Measurements from ENCODE around the gene PLCB1.

PLCB1 gene

DNA sequence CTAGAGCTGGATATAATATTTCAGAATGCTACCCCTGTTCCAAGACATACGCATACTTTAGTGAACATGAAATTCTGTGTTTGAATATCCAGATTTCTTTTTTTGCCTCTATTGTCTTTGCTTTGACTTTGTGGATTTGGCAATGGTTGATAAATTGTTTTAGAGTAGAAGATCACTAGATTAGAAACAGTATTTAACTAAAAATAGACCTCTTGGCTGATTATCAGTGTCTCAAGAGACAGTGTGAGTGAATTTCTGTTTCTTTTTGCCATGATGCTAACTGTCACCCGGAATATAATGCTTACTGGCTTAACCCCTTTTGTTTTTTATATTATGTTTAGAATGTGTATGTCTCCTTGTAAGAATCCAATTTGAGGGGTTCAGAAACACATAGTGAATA lies 102.5 kb downstream of the PLCB1 start:
- Histone ChIP-seq H3K9me3 (ENCODE audit: low read length) (no peaks in the 10 kb centered on the region), H3K4me2 (ENCODE audit: low read length) (no peak overlapping the region)

DNA sequence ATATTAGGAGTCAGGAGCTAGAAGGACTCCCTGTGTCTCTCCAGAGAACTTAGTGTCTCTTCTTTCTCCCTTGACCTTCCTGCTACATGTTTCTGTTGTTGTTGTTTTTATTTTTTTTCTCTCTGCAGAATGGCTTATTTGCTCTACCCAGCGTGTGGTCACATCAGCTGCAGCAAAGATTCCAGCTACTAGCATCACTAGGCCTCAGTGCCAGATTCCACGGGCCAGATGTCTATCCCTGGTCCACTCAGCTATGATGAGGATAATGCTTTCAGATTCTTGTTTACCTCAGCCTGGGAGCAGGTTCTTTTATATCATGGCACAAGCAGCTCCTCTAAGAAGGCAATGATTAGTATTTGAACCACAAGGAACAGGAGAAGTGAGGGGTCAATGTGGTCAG lies 110.0 kb downstream of the PLCB1 start:
- TF ChIP-seq EZH2 (IDR thresholded peaks at IDR 0.05; ENCODE audit: borderline replicate concordance, low read length) = no peak
- TF ChIP-seq, protein P1, sequence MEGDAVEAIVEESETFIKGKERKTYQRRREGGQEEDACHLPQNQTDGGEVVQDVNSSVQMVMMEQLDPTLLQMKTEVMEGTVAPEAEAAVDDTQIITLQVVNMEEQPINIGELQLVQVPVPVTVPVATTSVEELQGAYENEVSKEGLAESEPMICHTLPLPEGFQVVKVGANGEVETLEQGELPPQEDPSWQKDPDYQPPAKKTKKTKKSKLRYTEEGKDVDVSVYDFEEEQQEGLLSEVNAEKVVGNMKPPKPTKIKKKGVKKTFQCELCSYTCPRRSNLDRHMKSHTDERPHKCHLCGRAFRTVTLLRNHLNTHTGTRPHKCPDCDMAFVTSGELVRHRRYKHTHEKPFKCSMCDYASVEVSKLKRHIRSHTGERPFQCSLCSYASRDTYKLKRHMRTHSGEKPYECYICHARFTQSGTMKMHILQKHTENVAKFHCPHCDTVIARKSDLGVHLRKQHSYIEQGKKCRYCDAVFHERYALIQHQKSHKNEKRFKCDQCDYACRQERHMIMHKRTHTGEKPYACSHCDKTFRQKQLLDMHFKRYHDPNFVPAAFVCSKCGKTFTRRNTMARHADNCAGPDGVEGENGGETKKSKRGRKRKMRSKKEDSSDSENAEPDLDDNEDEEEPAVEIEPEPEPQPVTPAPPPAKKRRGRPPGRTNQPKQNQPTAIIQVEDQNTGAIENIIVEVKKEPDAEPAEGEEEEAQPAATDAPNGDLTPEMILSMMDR (IDR thresholded peaks at IDR 0.05; ENCODE audit: low read length) = no peak
- no peaks in the 10 kb centered on the region for H3K9me2 ChIP-seq (ENCODE audit: low read depth, low read length)
- H3K4me3 ChIP-seq (ENCODE audit: low read depth, low read length, poor library complexity, severe bottlenecking) = no peak overlapping the region

More for the DNA sequence above, 102.5 kb downstream of the PLCB1 start:
- Histone ChIP-seq H3K27me3 (ENCODE audit: insufficient read depth, low read length) (no peaks in the 10 kb centered on the region), H3K27ac (ENCODE audit: low read depth, low read length, poor library complexity, severe bottlenecking) (no peak overlapping the region), H3K9ac (ENCODE audit: low read length) (no peak overlapping the region), H2AFZ (ENCODE audit: low read length) (no peak overlapping the region), H3K4me1 (ENCODE audit: insufficient read depth, low read length, severe bottlenecking) (peaks cover 17% of the 10 kb centered on the region), H3K79me2 (ENCODE audit: insufficient read depth, low read length) (no peaks in the 10 kb centered on the region), H3F3A (ENCODE audit: insufficient read depth, low read length) (no peaks in the 10 kb centered on the region; the same call in 1 of the 2 replicates), H3K4me3 (ENCODE audit: low read depth, low read length, poor library complexity, severe bottlenecking) (no peak overlapping the region), H4K20me1 (ENCODE audit: insufficient read depth, low read length) (no peaks in the 10 kb centered on the region), H3K9me2 (ENCODE audit: low read depth, low read length) (no peaks in the 10 kb centered on the region), H3K36me3 (ENCODE audit: insufficient read depth, low read length) (no peaks in the 10 kb centered on the region)
- no peak for TF ChIP-seq EZH2 (IDR thresholded peaks at IDR 0.05; ENCODE audit: borderline replicate concordance, low read length)
- TF ChIP-seq, protein P1 (IDR thresholded peaks at IDR 0.05; ENCODE audit: low read length) = no peak

DNA sequence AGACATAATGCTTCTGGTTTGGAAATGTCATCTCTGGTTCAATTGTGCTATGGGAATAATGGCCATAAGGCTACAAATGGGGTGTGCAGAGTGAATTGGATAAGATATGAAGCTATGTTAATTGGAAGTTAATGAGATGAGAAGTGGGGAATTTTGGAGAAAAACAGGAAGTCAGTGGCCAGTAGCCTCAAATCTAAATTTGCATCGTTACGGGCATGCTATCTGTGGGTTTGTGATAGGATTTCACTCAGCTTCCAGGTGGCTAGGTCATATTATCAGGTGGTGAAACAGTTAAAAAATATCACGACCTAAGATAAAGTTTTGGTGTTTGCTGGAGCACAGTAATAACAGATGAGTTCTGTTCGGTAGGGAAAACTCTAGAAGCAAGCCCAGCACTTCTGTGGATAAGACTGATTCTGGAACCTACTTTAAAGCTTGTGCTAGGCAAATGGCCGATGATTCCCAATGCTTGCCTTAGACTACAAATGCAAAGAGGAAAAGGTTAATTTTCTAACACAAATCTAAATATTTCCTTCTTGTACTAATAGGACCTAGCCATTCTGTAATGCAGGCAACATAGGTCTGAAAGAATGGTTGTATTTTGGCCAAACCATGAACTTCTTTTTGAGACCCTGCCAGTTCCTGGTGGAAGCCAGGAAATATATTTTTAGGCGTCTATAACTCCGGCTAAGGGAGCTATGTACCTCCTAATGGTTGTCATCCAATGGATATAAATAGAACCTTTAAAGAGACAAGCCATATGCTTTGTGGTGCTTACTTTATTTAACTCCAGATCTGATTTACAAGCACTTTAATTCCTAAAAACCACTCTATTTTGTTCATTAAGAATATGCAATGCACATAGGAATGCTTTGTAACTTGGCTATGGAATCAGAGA lies 111.0 kb downstream of the PLCB1 start:
- H3K27ac ChIP-seq (ENCODE audit: low read depth, low read length, poor library complexity, severe bottlenecking) = no peak overlapping the region
- H3K4me1 ChIP-seq (ENCODE audit: insufficient read depth, low read length, severe bottlenecking) = peaks cover 39% of the 10 kb centered on the region
- no peaks in the 10 kb centered on the region for H3F3A ChIP-seq (ENCODE audit: insufficient read depth, low read length)
- H3K4me3 ChIP-seq (ENCODE audit: low read depth, low read length, poor library complexity, severe bottlenecking) = no peak overlapping the region
- no peak overlapping the region for H3K9ac ChIP-seq (ENCODE audit: low read length)
- H3K36me3 ChIP-seq (ENCODE audit: insufficient read depth, low read length) = no peaks in the 10 kb centered on the region
- no peaks in the 10 kb centered on the region for H3K9me3 ChIP-seq (ENCODE audit: low read length)
- no peak overlapping the region; the same call in 1 of the 2 replicates for H2AFZ ChIP-seq (ENCODE audit: low read length)
- H3K9me2 ChIP-seq (ENCODE audit: low read depth, low read length) = no peaks in the 10 kb centered on the region
- TF ChIP-seq, protein P1 (IDR thresholded peaks at IDR 0.05; ENCODE audit: low read length) = no peak
- no peak for TF ChIP-seq EZH2 (IDR thresholded peaks at IDR 0.05; ENCODE audit: borderline replicate concordance, low read length)
- no peaks in the 10 kb centered on the region for H4K20me1 ChIP-seq (ENCODE audit: insufficient read depth, low read length)
- no peak overlapping the region for H3K4me2 ChIP-seq (ENCODE audit: low read length)
- no peaks in the 10 kb centered on the region for H3K79me2 ChIP-seq (ENCODE audit: insufficient read depth, low read length)
- no peaks in the 10 kb centered on the region for H3K27me3 ChIP-seq (ENCODE audit: insufficient read depth, low read length)

More for the DNA sequence above, 110.0 kb downstream of the PLCB1 start:
- H3K79me2 ChIP-seq (ENCODE audit: insufficient read depth, low read length) = no peaks in the 10 kb centered on the region
- no peaks in the 10 kb centered on the region for H4K20me1 ChIP-seq (ENCODE audit: insufficient read depth, low read length)
- no peak overlapping the region for H3K9ac ChIP-seq (ENCODE audit: low read length)
- no peak overlapping the region for H2AFZ ChIP-seq (ENCODE audit: low read length)
- H3K36me3 ChIP-seq (ENCODE audit: insufficient read depth, low read length) = no peaks in the 10 kb centered on the region
- no peak overlapping the region for H3K27ac ChIP-seq (ENCODE audit: low read depth, low read length, poor library complexity, severe bottlenecking)
- no peak overlapping the region for H3K4me2 ChIP-seq (ENCODE audit: low read length)
- H3F3A ChIP-seq (ENCODE audit: insufficient read depth, low read length) = no peaks in the 10 kb centered on the region
- H3K9me3 ChIP-seq (ENCODE audit: low read length) = no peaks in the 10 kb centered on the region
- H3K27me3 ChIP-seq (ENCODE audit: insufficient read depth, low read length) = no peaks in the 10 kb centered on the region
- peaks cover 39% of the 10 kb centered on the region for H3K4me1 ChIP-seq (ENCODE audit: insufficient read depth, low read length, severe bottlenecking)
